T-helper 1 cell treated with Interleukin-12 subunit alpha and Interleukin-12 subunit beta and Interleukin-4 antibody, amounts not matched to agents 30 ng/mL and 1 ng/mL, for 36 hours (primary cell): ENCODE data around the gene CHRND. TPM values are rescaled to one million over a fixed set of nuclear protein-coding genes. Genes with fewer than 3 reads are reported as not detected.

Experiments used
- intact Hi-C: fragments of 100-400 bp; cut with micrococcal nuclease; formaldehyde crosslinking; loops from one replicate; pipeline ENCODE4 v1.15.1; 2024
- total RNA-seq: library from RNA; stranded (reverse); gene quantifications from 2 replicates; pipeline ENCODE4 v1.2.3, GENCODE V29; 2022

Gene CHRND
- total RNA-seq, 1 donor from 2014 or later = not detected

GRCh38 chr2:232487385-232488096 is 38.4 kb upstream of the CHRND start, which contains the start of gene ECEL1:
Gene ECEL1, minus strand, starts transcription at chr2:232487834. Its CDS starts 1,181 bp downstream, at chr2:232486653.
- intact Hi-C loops = no loop called here

GRCh38 chr2:232488097-232488711 is 37.8 kb upstream of the CHRND start:
- intact Hi-C loops = no loop called here

DNA sequence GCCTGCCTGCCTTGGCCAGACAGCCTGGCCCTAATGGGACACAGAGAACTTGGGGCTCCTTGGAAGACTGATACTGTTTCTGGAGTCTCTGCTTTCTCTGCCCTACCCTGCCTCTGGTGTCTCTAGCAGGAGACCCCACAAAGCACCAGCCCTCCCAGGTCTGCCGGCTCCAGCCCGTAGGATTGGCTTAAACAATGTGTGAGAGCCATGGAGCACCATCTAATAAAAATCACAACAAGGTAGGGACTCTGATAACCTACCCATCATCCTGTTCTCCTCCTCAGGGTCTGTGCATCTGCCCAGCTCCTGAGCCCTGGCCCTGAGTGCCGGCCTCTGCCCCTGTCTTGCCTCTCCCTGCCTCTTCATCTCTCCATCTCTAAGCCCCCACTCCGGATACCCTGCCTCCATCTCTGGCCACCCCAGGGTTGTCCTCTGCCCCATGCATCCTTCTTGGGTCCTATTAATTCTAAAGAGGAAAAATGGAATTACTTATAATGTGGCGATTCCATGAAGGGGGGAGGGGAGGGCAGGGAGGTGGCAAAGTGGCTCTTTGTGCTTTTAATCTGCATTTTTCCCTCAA is 37.1 kb upstream of the CHRND start:
- intact Hi-C loops = no loop called here

DNA sequence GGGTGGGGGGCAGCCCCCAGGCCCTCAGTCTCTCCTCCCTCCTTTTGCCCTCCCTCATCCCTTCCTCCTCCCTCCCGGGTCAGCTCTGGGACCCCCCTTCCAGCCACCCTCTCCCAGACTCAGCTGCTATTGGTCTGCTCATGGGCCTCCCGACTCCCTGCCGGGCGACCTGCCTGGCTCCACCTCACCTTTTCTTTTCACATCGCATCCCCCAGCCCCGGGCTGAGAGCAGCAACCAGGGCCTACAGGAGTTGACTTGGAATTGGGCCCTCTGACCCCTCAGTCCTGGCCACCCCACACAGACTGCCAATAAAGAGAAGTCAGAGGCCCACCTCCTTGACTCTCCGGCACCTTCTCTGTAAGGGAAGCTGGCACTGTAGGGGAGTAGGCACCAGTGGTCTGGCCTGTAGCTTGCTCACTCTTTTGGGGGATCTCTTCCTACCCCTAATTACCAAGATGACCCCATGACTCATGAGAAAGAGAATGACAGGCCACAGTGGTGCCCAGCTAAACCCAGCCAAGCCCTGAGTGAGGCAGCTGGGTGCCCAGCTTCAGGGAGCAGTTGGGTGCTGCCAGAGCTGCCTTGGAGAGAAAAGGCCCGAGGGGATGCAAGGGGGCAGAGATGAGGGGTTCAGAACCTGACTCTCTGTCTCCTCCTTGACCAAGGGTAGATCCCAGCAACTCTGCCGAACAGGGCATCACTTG is 36.3 kb upstream of the CHRND start:
- intact Hi-C loops = no loop called here

DNA sequence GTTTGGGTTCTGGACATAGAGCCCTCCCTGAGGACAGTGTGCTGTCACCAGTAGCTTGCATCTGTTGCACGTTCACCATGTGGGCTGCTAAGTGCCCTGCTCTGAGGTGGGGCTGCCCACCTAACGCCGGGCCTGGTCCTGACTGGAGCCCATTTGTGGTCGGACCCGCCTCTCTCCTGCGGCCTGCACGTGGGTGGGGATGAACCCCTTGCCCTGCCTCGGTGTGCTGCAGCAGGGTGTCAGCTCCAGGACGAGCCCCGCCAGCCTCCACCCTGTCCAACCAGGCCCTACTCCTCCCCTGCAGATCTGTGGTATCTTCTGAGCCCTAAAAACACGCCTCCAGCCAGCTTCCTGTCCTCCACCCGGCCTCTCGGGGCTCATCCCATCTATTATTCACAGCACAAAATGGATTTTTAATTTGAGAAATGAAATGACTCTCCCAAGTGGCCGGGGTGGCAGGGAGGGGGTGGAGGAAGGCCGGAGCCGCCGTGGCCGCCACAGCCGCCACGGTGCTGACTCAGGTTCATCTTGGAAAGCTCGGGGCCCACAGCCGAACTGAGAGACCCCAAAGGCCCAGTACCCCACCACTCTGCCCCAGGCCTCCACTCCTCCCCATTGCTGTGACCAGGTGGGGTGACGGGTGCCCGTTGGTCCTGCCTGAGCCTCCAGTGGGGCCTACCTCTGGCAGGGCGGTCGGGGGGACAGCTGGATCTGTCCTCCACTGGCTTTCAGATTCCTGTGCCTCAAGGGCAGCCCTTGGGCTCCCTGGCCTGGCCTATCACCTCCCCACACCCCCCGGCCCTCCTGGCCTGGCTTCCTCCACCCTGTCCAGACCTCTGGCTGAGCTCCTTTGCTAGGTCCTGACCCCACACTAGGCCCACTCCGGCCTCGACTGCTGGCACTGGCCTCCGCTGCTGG is 35.5 kb upstream of the CHRND start:
- intact Hi-C loops = no loop called here

GRCh38 chr2:232491139-232491780 is 34.7 kb upstream of the CHRND start:
- intact Hi-C loops = no loop called here

GRCh38 chr2:232492236-232492848 is 33.6 kb upstream of the CHRND start:
- intact Hi-C loops = no loop called here

- intact Hi-C loops = no loop called here
Observed at GRCh38 chr2:232492963-232493700, 32.8 kb upstream of the CHRND start.

GRCh38 chr2:232493701-232494474 is 32.1 kb upstream of the CHRND start:
- intact Hi-C loops = no loop called here

DNA sequence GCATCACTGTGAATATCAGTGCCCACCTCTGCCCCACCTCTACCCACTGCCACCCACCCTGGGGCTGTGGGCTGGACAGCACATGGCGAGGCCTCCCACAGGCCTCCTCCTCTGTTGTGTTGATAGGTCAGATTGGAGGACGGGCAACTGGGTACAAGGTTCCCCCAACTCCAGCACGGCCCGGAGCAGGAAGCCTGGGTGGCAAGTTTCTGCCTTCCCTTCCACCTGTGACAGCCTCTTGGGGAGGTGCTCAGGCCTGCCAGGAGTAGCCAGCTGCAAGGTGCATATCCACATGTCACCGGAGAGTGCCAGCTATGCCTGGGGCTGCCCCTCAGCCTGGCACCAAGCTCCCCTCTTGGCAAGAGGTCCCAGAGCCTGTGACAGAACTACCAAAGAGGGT is 31.4 kb upstream of the CHRND start:
- intact Hi-C loops = no loop called here

- intact Hi-C loops = no loop called here
Observed at GRCh38 chr2:232495292-232495691, 30.7 kb upstream of the CHRND start.

GRCh38 chr2:232496501-232497270 is 29.3 kb upstream of the CHRND start:
- intact Hi-C loops = no loop called here

GRCh38 chr2:232497348-232497747 is 28.6 kb upstream of the CHRND start:
- intact Hi-C loops = no loop called here

GRCh38 chr2:232498452-232498851 is 27.5 kb upstream of the CHRND start:
- intact Hi-C loops = no loop called here

DNA sequence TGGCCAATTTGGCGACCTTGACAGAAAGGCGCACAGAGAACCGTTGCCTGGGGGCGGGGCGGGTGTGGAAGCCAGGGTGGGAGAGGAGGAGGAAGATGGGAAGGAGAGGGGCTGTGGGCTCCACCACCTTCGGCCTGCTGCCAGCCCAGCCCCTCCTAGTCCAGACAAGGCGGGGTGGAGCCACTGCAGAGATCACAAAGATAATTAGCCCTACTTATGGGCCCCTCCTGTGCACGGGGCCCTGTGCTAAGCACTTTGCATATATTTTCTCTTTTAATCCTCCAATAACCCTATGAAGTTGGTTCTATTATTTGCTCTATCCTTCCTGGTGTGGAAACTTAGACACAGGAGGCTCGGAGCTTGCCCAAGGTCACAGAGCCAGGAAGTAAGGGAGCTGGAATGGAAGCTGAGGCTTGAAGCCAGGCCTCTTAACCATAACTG is 24.6 kb upstream of the CHRND start:
- intact Hi-C loops = no loop called here

GRCh38 chr2:232501794-232502390 is 24.1 kb upstream of the CHRND start:
- intact Hi-C loops = no loop called here

GRCh38 chr2:232502511-232502910 is 23.4 kb upstream of the CHRND start:
- intact Hi-C loops = no loop called here
